T47D (cell line): Measurements from ENCODE around the gene ADGRB2.
A peak's percentile ranks its signal among the peaks of the same experiment; 100 is the strongest.

ENCODE experiments used
- DNase-seq, 2 experiments: peaks; one replicate each; pipeline versions ENCODE4 v3.0.0 to v3.0.0-alpha.2; 2011 to 2012; ENCODE audit warnings: low read depth in 1 of 2, low spot score in 1 of 2
- JUND ChIP-seq: IDR thresholded peaks from 2 replicates; pipeline ENCODE4 v1.6.1; 2012; ENCODE audit warnings: low read depth
- in situ Hi-C: cut with HindIII; loops from 2 replicates; pipeline ENCODE4 v1.10.0; 2016; ENCODE audit warnings: low sequenced_read_pairs, low pct_unique_long_range_greater_than_20kb

Gene ADGRB2

DNA sequence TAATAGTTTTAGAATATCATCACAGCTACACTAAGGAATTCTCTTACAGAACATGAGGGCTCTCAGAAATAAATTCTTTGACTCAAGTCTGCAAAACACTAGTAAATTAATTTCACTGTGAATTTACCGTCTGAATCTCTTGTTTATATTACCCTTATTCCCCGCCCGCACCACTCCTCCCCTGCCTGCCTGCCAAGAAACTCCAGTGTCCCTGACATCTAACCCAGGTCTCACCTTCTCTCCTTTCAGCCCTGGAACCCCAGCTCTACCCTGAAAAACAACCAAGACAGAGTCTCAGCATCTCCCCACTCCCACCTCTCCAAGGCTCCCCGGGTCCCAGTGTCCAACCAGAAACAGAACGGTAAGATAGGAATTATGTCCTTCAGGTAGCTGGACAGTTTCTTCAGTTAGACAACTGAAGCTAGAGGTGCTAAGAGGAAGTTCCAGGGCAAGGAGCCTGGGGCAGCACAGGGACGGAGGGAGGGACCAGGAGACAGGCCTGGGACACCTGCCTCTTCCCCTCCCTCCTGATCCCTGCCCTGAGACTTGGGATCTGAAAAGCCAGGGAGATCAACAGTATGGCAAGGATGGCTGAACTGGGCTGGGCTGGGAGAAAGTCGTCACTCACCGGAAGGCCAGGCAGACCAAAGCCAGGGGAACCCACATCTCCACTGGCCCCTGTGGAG is 75.8 kb downstream of the ADGRB2 start:
- no peak for TF ChIP-seq JUND
- in situ Hi-C loops, result no loop called here
- no peak for DNase-seq

GRCh38 chr1:31687601-31688000 is 76.5 kb downstream of the ADGRB2 start:
- in situ Hi-C loops, result no loop called here
- TF ChIP-seq JUND, result no peak
- DNase-seq, result no peak

- no peak for DNase-seq
- in situ Hi-C loops, result no loop called here
- TF ChIP-seq JUND, result no peak
Observed at GRCh38 chr1:31685795-31686194, 78.3 kb downstream of the ADGRB2 start.

GRCh38 chr1:31683997-31684396 is 80.1 kb downstream of the ADGRB2 start:
- TF ChIP-seq JUND, result no peak
- DNase-seq, result peak in 1 of 2 experiments; percentile 33
- in situ Hi-C loops, result no loop called here

DNA sequence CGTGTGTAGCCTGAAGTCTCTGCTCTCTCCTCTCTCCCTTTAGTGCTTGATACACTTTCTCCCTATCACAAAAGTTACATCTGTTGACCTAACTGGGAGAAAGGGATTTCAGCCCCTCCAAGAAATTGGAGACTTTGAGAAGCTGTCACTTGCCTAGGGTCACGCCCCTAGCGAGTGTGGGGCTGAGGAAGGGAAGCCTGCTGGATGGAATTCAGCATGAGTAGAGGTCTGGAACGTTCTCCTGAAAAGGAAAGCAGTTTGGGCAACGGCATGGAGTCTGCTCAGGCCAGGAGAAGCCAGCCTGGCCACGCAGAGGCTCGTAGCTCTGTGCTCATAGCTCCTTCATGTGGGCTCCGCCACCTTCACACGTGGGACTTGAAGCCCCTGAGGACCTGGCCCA is 82.7 kb downstream of the ADGRB2 start:
- no peak for DNase-seq
- no peak for TF ChIP-seq JUND
- in situ Hi-C loops, result no loop called here

DNA sequence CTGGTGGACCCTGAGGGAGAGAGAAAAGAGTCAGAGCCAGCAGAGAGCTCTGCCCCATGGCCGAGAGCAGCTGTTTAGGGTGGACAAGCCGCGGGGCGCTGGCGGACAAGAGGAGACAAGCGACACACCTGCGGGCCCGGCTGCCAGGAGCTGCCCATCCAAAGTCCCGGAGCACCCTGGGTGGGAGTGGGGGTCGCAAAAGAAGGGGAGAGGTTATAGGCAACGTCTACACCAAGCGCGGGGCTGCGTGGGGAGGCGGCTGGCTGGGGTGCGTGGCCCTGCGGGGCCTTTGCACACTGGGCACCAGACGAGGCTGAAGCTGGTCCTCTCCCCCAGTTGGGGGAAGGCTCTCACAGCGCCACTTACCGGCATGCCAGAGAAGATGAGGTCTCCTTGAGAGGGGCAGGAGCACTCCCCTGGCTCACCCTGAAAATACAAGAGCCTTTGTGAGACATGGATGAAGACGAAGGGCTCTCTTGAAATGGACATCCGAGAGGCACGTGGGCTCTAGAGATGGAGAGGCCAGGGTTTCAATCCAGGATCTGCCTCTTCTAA is 84.4 kb downstream of the ADGRB2 start:
- DNase-seq, result no peak
- in situ Hi-C loops, result no loop called here

GRCh38 chr1:31679091-31679490 is 85.0 kb downstream of the ADGRB2 start:
- no peak for TF ChIP-seq JUND
- in situ Hi-C loops, result no loop called here
- no peak for DNase-seq

More for the DNA sequence above, 84.4 kb downstream of the ADGRB2 start:
- no peak for TF ChIP-seq JUND

DNA sequence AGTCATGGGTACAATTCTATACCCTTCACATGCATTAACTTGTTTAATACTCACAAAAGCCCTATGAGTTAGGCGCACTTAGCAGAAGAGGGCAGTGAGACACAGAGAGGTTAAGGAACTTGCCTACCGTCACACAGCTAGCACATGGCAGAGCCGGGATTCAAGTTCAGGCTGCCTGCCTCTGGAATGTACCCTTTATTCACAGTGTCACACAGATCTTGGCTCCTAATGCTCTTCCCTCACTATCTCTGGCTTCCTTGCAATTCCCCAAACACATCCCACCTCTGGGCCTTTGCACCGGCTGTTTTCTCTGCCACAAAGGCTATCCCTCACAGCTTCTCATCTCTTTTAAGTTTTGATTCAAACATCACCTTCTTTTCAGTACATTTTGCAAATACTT is 85.5 kb downstream of the ADGRB2 start:
- no peak for DNase-seq
- in situ Hi-C loops, result no loop called here
- no peak for TF ChIP-seq JUND

DNA sequence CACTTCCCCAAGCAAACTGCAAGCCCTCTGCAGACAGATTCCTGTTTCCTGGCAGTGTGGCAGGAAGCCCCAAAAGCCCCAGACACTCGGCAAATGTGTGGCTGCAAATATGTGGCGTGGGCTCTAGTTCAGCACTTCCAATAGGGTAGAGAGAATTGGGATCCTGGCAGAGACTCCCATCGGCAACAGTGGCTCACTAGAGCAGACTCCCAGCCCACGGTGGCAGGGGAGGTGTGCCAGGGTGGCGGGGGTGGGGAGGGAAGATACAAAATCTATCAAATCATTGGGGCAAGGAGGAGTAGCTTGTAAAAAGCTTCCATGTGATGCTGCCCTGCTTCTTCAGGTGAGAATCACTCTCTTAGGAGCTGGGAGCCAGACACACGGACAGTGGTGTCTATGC is 86.2 kb downstream of the ADGRB2 start:
- in situ Hi-C loops, result no loop called here
- no peak for TF ChIP-seq JUND
- DNase-seq, result no peak

DNA sequence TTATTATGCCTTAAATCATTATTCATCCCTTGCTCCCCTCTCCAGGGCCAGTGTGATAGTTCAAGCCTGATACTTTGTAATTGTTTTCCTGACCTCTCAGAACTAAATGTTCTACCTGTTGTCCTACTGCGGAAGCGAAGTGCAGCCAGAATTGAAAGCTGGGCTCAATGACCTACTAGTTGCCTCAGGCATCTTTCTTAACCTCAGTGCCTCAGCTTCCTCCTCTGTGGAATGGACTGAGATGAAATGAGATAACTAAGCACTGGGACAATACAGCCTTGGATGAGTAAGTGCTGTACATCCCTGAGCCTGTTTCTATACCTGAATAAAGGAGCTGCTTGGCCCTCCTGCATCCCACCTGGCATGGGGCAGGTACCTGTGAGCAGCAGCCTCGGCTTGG is 86.7 kb downstream of the ADGRB2 start:
- DNase-seq, result peak in 1 of 2 experiments; percentile 63
- in situ Hi-C loops, result no loop called here
- TF ChIP-seq JUND, result no peak
